ENCODE results near the gene SPNS3. TPM values are rescaled to one million over a fixed set of nuclear protein-coding genes. Genes with fewer than 3 reads are reported as not detected.
A peak's percentile ranks its signal among the peaks of the same experiment; 100 is the strongest.

SPNS3 gene
- polyA plus RNA-seq, 1 donor (not counting 4 experiments of a cell fraction or from before 2014, with no cell fraction given), result not detected

- H3K36me3 ChIP-seq (ENCODE audit: control insufficient read depth in 2 of 2, extremely low read depth in 1 of 2, insufficient read depth in 2 of 2, low read length in 2 of 2), result no peaks in the 10 kb centered on the region
- no peaks in the 10 kb centered on the region for H3K9me1 ChIP-seq (ENCODE audit: control insufficient read depth, extremely low read depth, insufficient read depth, low read length)
- DNase-seq (ENCODE audit: low read depth, low spot score), result no peak
- no peaks in the 10 kb centered on the region for H3K79me2 ChIP-seq (ENCODE audit: control insufficient read depth, insufficient read depth, low read length)
- peak overlapping the region; percentile 44 for H3K27ac ChIP-seq (ENCODE audit: control insufficient read depth, insufficient read depth, low read length)
- dilution Hi-C loops (cut with MboI; ENCODE audit: extremely low pct_ligation_motif_present, low sequenced_read_pairs), result loop anchor here (25.0 kb wide), 1 partner anchor 96 kb away; no protein-coding TSS in a partner anchor
- no peak for TF ChIP-seq EZH2 (IDR thresholded peaks at IDR 0.05; ENCODE audit: low read length)
- no peak for TF ChIP-seq CTCF (optimal IDR thresholded peaks at IDR 0.05 in 1 of 3, IDR thresholded peaks at IDR 0.05 in 1 of 3, conservative IDR thresholded peaks at IDR 0.05 in 1 of 3; ENCODE audit: extremely low read depth in 1 of 3, insufficient read depth in 2 of 3, low read length in 3 of 3)
- H3K4me3 ChIP-seq (ENCODE audit: control insufficient read depth in 2 of 3, extremely low read depth in 1 of 3, insufficient read depth in 2 of 3, low read depth in 1 of 3, low read length in 3 of 3), result no peak overlapping the region
- H2AFZ ChIP-seq (ENCODE audit: control insufficient read depth, low read length), result no peak overlapping the region
- FAIRE-seq, result peak; percentile 62
- no peaks in the 10 kb centered on the region for H3K9me3 ChIP-seq (ENCODE audit: control insufficient read depth, low read depth, low read length)
- H3K4me1 ChIP-seq (ENCODE audit: control insufficient read depth, extremely low read depth, insufficient read depth, low read length), result peaks cover 21% of the 10 kb centered on the region
- no peaks in the 10 kb centered on the region for H3K27me3 ChIP-seq (ENCODE audit: control insufficient read depth, extremely low read depth, insufficient read depth, low read length)
- no peaks in the 10 kb centered on the region for H4K20me1 ChIP-seq (ENCODE audit: control insufficient read depth, extremely low read depth, insufficient read depth, low read length)
- H3K9ac ChIP-seq (ENCODE audit: control insufficient read depth, extremely low read depth, insufficient read depth, low read length), result no peak overlapping the region
- H3K4me2 ChIP-seq (ENCODE audit: control insufficient read depth, extremely low read depth, insufficient read depth, low read depth, low read length), result no peak overlapping the region
Observed at GRCh38 chr17:4407851-4408250, 25.9 kb upstream of the SPNS3 start.

GRCh38 chr17:4409659-4410058, 24.1 kb upstream of the SPNS3 start:
- no peak overlapping the region for H3K4me3 ChIP-seq (ENCODE audit: control insufficient read depth in 2 of 3, extremely low read depth in 1 of 3, insufficient read depth in 2 of 3, low read depth in 1 of 3, low read length in 3 of 3)
- H4K20me1 ChIP-seq (ENCODE audit: control insufficient read depth, extremely low read depth, insufficient read depth, low read length), result no peaks in the 10 kb centered on the region
- H3K9ac ChIP-seq (ENCODE audit: control insufficient read depth, extremely low read depth, insufficient read depth, low read length), result no peak overlapping the region
- H3K27ac ChIP-seq (ENCODE audit: control insufficient read depth, insufficient read depth, low read length), result no peak overlapping the region
- H3K9me1 ChIP-seq (ENCODE audit: control insufficient read depth, extremely low read depth, insufficient read depth, low read length), result no peaks in the 10 kb centered on the region
- DNase-seq (ENCODE audit: low read depth, low spot score) (peak; percentile 56), FAIRE-seq (peak; percentile 58)
- TF ChIP-seq EZH2 (IDR thresholded peaks at IDR 0.05; ENCODE audit: low read length), result no peak
- TF ChIP-seq CTCF (optimal IDR thresholded peaks at IDR 0.05 in 1 of 3, IDR thresholded peaks at IDR 0.05 in 1 of 3, conservative IDR thresholded peaks at IDR 0.05 in 1 of 3; ENCODE audit: extremely low read depth in 1 of 3, insufficient read depth in 2 of 3, low read length in 3 of 3), result no peak
- H3K4me2 ChIP-seq (ENCODE audit: control insufficient read depth, extremely low read depth, insufficient read depth, low read depth, low read length), result no peak overlapping the region
- H3K27me3 ChIP-seq (ENCODE audit: control insufficient read depth, extremely low read depth, insufficient read depth, low read length), result no peaks in the 10 kb centered on the region
- no peaks in the 10 kb centered on the region for H3K36me3 ChIP-seq (ENCODE audit: control insufficient read depth in 2 of 2, extremely low read depth in 1 of 2, insufficient read depth in 2 of 2, low read length in 2 of 2)
- no peaks in the 10 kb centered on the region for H3K79me2 ChIP-seq (ENCODE audit: control insufficient read depth, insufficient read depth, low read length)
- no peaks in the 10 kb centered on the region for H3K9me3 ChIP-seq (ENCODE audit: control insufficient read depth, low read depth, low read length)
- dilution Hi-C loops (cut with MboI; ENCODE audit: extremely low pct_ligation_motif_present, low sequenced_read_pairs), result loop anchor here (25.0 kb wide), 1 partner anchor 97 kb away; no protein-coding TSS in a partner anchor
- no peak overlapping the region for H2AFZ ChIP-seq (ENCODE audit: control insufficient read depth, low read length)
- peaks cover 24% of the 10 kb centered on the region for H3K4me1 ChIP-seq (ENCODE audit: control insufficient read depth, extremely low read depth, insufficient read depth, low read length)
